Nephron (organoid): Measurements from ENCODE around the gene CEMIP.

Experiments
- H3K27ac Mint-ChIP-seq, 3 experiments: 2 replicates each; pipeline ENCODE4 v1.8.0; 2020; ENCODE audit warnings: mixed read lengths in 3 of 3, mild to moderate bottlenecking in 2 of 3, moderate library complexity in 1 of 3
- H3K27me3 Mint-ChIP-seq: 2 replicates; pipeline ENCODE4 v1.8.0; 2021; ENCODE audit warnings: low read depth, mild to moderate bottlenecking, moderate library complexity, mixed read lengths
- H3K36me3 Mint-ChIP-seq: 2 replicates; pipeline ENCODE4 v1.8.0; 2020; ENCODE audit warnings: low read depth, mixed read lengths
- H3K4me1 Mint-ChIP-seq: 2 replicates; pipeline ENCODE4 v1.8.0; 2020; ENCODE audit warnings: mixed read lengths
- H3K4me3 Mint-ChIP-seq, 3 experiments: 2 replicates each; pipeline ENCODE4 v1.8.0; 2020; ENCODE audit warnings: mild to moderate bottlenecking in 3 of 3, mixed read lengths in 3 of 3, moderate library complexity in 2 of 3
- H3K9me3 Mint-ChIP-seq: 2 replicates; pipeline ENCODE4 v1.8.0; 2020; ENCODE audit warnings: mixed read lengths
- CTCF ChIP-seq, 3 experiments: fragments of 200-600 bp; sonication (generic); IDR thresholded peaks; one replicate each; pipeline ENCODE4 v1.5.0; 2021; ENCODE audit warnings: antibody characterized with exemption in 3 of 3; ENCODE audit not compliant: unreplicated experiment in 3 of 3

Gene CEMIP

GRCh38 chr15:80800067-80800466, 20.9 kb downstream of the CEMIP start:
- Mint-ChIP-seq H3K27ac (no peak overlapping the region), H3K36me3 (no peaks in the 10 kb centered on the region), H3K27me3 (peaks cover 25% of the 10 kb centered on the region), H3K9me3 (no peaks in the 10 kb centered on the region), H3K4me1 (no peaks in the 10 kb centered on the region), H3K4me3 (no peak overlapping the region)
- no peak for TF ChIP-seq CTCF (IDR thresholded peaks at IDR 0.05; ENCODE audit: unreplicated experiment in 3 of 3)

- TF ChIP-seq CTCF (IDR thresholded peaks at IDR 0.05; ENCODE audit: unreplicated experiment in 3 of 3), result no peak
- peaks cover 21% of the 10 kb centered on the region for H3K27me3 Mint-ChIP-seq
- H3K36me3 Mint-ChIP-seq, result no peaks in the 10 kb centered on the region
- H3K9me3 Mint-ChIP-seq, result no peaks in the 10 kb centered on the region
- no peak overlapping the region for H3K4me3 Mint-ChIP-seq
- no peaks in the 10 kb centered on the region for H3K4me1 Mint-ChIP-seq
- H3K27ac Mint-ChIP-seq, result no peak overlapping the region
Observed at GRCh38 chr15:80801891-80802680, 22.9 kb downstream of the CEMIP start.

GRCh38 chr15:80803580-80804525, 24.7 kb downstream of the CEMIP start:
- H3K27ac Mint-ChIP-seq, result no peak overlapping the region
- no peaks in the 10 kb centered on the region for H3K4me1 Mint-ChIP-seq
- H3K36me3 Mint-ChIP-seq, result no peaks in the 10 kb centered on the region
- H3K27me3 Mint-ChIP-seq, result peaks cover 21% of the 10 kb centered on the region
- no peak for TF ChIP-seq CTCF (IDR thresholded peaks at IDR 0.05; ENCODE audit: unreplicated experiment in 3 of 3)
- H3K4me3 Mint-ChIP-seq, result no peak overlapping the region
- H3K9me3 Mint-ChIP-seq, result no peaks in the 10 kb centered on the region

- H3K27me3 Mint-ChIP-seq, result peaks cover 21% of the 10 kb centered on the region
- no peak overlapping the region for H3K4me3 Mint-ChIP-seq
- H3K9me3 Mint-ChIP-seq, result no peaks in the 10 kb centered on the region
- TF ChIP-seq CTCF (IDR thresholded peaks at IDR 0.05; ENCODE audit: unreplicated experiment in 3 of 3), result no peak
- no peaks in the 10 kb centered on the region for H3K36me3 Mint-ChIP-seq
- H3K27ac Mint-ChIP-seq, result no peak overlapping the region
- no peaks in the 10 kb centered on the region for H3K4me1 Mint-ChIP-seq
Observed at GRCh38 chr15:80804970-80805495, 25.9 kb downstream of the CEMIP start.

- H3K4me3 Mint-ChIP-seq, result no peak overlapping the region
- H3K27ac Mint-ChIP-seq, result no peak overlapping the region
- no peaks in the 10 kb centered on the region for H3K36me3 Mint-ChIP-seq
- no peaks in the 10 kb centered on the region for H3K9me3 Mint-ChIP-seq
- TF ChIP-seq CTCF (IDR thresholded peaks at IDR 0.05; ENCODE audit: unreplicated experiment in 3 of 3), result no peak
- peaks cover 7% of the 10 kb centered on the region for H3K27me3 Mint-ChIP-seq
- no peaks in the 10 kb centered on the region for H3K4me1 Mint-ChIP-seq
Observed at GRCh38 chr15:80811781-80812315, 32.7 kb downstream of the CEMIP start.
